GM10266 (cell line): ENCODE measurements around the gene MT1G.

ENCODE experiments used
- DNase-seq: peaks from one replicate; pipeline ENCODE4 v3.0.0; 2012; ENCODE audit errors: extremely low spot score
- TF ChIP-seq, protein P1 (sequence below): IDR thresholded peaks from 2 replicates; pipeline ENCODE4 v1.5.1; 2012; ENCODE audit warnings: mild to moderate bottlenecking, low read depth; ENCODE audit not compliant: control insufficient read depth, insufficient read depth; ENCODE audit errors: missing control alignments

Gene MT1G

DNA sequence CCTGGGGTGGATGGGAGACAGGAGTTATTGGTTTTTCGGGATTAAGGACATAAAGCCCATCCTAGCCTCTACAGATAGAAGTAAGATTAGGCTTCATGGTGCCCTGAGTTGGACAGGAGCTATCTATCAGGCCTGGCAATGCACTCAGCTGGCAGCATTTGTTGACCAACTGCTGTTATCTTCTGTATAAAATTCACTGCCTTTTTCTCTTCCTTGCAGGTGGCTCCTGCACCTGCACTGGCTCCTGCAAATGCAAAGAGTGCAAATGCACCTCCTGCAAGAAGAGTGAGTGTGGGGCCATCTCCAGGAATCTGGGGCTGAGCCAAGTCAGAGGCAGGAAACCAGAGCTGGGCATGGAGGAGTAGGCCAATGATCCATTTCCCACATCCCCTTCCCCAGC, 28.8 kb downstream of the MT1G start:
- DNase-seq, result no peak
- TF ChIP-seq, protein P1, sequence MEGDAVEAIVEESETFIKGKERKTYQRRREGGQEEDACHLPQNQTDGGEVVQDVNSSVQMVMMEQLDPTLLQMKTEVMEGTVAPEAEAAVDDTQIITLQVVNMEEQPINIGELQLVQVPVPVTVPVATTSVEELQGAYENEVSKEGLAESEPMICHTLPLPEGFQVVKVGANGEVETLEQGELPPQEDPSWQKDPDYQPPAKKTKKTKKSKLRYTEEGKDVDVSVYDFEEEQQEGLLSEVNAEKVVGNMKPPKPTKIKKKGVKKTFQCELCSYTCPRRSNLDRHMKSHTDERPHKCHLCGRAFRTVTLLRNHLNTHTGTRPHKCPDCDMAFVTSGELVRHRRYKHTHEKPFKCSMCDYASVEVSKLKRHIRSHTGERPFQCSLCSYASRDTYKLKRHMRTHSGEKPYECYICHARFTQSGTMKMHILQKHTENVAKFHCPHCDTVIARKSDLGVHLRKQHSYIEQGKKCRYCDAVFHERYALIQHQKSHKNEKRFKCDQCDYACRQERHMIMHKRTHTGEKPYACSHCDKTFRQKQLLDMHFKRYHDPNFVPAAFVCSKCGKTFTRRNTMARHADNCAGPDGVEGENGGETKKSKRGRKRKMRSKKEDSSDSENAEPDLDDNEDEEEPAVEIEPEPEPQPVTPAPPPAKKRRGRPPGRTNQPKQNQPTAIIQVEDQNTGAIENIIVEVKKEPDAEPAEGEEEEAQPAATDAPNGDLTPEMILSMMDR, result no peak

DNA sequence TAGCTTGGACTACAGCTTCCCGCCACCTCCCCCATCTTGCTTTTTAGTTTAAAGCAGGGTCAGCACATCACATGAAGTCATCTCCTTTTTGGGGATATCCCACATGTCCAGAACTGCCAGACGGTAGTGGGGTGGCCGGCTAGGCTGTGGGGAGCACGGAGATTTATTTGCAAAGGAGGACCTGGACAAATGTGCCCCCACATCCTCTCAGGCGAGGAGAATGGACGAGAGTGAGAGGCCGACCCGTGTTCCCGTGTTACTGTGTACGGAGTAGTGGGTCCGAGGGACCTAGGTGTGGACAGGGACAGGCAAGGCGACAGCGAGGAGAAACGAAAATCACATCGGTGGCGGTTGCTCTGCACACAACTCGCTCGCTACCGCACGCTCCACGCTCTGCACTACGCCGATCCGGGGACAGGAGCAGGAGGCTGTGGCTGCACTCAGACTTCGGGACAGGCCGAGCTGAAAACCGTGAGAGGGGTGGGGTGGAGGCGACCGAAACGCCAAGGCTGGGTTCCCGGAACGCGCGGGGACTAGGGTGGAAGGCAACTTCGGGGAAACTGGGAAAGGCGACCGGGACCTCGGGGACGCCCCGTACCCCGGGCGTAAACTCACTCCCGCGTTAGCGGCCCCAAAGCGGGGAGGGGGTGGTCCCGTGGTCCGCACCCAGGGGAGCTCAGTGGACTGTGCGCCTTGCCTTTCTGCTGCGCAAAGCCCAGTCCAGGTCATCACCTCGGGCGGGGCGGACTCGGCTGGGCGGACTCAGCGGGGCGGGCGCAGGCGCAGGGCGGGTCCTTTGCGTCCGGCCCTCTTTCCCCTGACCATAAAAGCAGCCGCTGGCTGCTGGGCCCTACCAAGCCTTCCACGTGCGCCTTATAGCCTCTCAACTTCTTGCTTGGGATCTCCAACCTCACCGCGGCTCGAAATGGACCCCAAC, 29.8 kb downstream of the MT1G start, which contains the start of gene MT1A:
Gene MT1A, plus strand, starts transcription at position 853 of the 937 bp plus-strand sequence. Its CDS starts 73 bp downstream, at position 926.
- TF ChIP-seq, protein P1, result no peak
- no peak for DNase-seq

DNA sequence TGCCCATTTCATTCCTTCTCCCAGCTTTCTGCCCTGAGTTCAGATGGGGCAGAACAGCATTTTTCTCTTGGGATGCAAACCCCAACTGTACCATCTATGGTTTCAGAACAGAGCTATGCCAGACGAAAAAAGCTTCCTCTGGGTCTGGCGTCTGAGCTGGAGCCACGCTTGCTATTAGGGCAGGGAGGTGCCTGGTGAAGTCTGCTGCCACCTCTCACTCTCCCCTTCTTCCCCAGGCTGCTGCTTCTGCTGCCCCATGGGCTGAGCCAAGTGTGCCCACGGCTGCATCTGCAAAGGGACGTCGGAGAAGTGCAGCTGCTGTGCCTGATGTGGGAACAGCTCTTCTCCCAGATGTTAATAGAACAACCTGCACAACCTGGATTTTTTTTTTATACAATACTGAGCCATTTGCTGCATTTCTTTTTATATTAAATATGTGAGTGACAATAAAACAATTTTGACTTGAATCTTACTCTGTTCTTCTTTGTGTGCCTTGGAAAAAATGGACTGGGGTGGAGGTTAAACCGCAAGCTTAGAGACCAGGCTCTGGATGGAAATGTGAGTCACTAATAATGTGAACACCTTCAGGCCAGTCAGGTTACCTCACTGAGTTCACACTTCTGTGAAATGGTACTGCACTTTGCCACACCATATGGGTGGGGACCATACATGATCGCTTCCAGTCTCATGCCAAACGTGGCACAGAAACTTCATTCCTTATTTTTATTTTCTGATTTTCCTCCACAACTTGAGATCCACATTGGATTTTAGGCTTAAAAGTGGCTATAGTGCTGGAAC, 31.1 kb downstream of the MT1G start:
- TF ChIP-seq, protein P1, result no peak
- no peak for DNase-seq

DNA sequence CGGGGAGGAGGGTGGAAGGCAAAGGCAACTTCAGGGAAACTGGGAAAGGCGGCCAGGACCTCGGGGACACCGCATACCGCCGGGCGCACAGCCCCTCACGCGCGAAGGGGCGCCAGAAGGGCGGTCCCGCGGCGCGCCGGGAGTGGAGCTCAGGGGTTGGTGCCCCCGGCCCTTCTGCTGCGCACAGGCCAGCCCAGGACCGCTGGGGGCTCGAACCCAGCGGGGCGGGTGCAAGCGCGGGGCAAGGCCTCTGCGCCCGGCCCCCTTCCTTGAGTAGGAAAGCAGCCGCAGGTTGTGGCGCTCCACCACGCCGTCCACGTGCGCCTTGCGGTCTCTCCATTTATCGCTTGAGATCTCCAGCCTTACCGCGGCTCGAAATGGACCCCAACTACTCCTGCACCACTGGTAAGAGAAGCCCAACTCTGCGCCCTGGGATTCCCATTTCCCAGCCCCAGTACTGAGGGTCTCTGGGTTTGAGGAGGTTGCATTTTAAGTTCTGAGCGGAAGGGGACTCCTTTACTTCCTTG, 32.4 kb downstream of the MT1G start:
- TF ChIP-seq, protein P1, result no peak
- DNase-seq, result no peak

DNA sequence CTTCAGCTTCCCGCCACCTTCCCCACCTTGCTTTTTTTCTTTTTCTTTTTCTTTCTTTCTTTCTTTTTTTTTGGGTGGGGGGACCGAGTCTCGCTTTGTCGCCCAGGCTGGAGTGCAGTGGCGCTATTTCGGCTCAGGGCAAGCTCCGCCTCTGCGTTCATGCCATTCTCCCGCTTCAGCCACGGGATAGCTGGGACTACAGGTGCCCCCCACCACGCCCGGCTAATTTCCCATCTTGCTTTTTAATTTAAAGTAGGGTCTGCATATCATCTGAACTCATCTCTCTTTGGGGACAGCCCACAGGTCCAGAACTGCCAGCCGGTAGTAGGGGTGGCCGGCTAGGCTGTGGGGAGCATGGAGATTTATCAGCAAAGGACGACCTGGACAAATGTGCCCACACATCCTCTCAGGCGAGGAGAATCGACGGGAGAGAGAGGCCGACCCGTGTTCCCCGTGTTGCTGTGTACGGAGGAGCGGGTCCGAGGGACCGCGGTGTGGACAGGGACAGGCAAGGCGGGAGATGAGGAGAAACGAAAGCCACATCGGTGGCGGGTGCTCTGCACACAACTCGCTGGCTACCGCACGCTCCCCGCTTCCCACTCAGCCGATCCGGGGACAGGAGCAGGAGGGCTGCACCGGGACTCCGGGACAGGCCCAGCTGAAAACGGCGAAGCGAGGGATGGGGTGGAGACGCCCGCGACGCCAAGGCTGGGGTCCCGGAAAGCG, 33.0 kb downstream of the MT1G start:
- TF ChIP-seq, protein P1, result no peak
- DNase-seq, result no peak

DNA sequence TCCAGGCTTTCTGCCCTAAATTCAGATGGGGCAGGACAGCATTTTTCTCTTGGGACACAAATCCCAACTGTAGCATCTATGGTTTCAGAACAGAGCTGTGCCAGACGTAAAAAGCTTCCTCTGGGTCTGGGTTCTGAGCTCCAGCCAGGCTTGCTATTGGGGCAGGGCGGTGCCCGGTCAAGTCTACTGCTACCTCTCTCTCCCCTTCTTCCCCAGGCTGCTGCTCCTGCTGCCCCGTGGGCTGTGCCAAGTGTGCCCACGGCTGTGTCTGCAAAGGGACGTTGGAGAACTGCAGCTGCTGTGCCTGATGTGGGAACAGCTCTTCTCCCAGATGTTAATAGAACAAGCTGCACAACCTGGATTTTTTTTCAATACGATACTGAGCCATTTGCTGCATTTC, 34.3 kb downstream of the MT1G start:
- DNase-seq, result no peak
- TF ChIP-seq, protein P1, result no peak
